Thyroid gland (tissue), 4 donors: Measurements from ENCODE around the gene MPST. TPM values are rescaled to one million over a fixed set of nuclear protein-coding genes. Genes with fewer than 3 reads are reported as not detected.

Experiments
- DNase-seq, 2 donors: peaks; one replicate each; pipeline ENCODE4 v3.0.0-alpha.2; 2019
- H3K27ac ChIP-seq, 3 donors: fragments of 200-600 bp; sonication (generic); 1 replicate in 2 of 3; 2 replicates in 1 of 3; pipeline ENCODE4 v1.5.1; 2016 to 2019; ENCODE audit warnings: mild to moderate bottlenecking in 1 of 3, moderate library complexity in 1 of 3
- H3K27me3 ChIP-seq: fragments of 200-600 bp; sonication (generic); one replicate; pipeline ENCODE4 v1.5.1; 2019
- H3K36me3 ChIP-seq, 2 donors: fragments of 200-600 bp; sonication (generic); one replicate each; pipeline ENCODE4 v1.5.1; 2016 to 2019
- H3K4me1 ChIP-seq, 2 donors: fragments of 200-600 bp; sonication (generic); one replicate each; pipeline ENCODE4 v1.5.1; 2017 to 2019
- H3K4me3 ChIP-seq, 3 donors: fragments of 200-600 bp; sonication (generic); replicated peaks in 1 of 3; 1 replicate in 2 of 3; 2 replicates in 1 of 3; pipeline ENCODE4 v1.5.1; 2016; ENCODE audit warnings: mild to moderate bottlenecking in 1 of 3
- H3K9me3 ChIP-seq: fragments of 200-600 bp; sonication (generic); one replicate; pipeline ENCODE4 v1.5.1; 2017
- POLR2A ChIP-seq, 2 donors: fragments of 450-650 bp; IDR thresholded peaks; one replicate each; pipeline ENCODE4 v1.6.1; 2017; ENCODE audit warnings: antibody characterized with exemption in 2 of 2, mild to moderate bottlenecking in 2 of 2, moderate library complexity in 1 of 2
- WGBS, 2 donors: methylation state at CpG; one replicate each; pipeline ENCODE4 v1.1.5; 2017; 5-methylcytosine and 5-hydroxymethylcytosine counted together
- intact Hi-C: fragments of 100-400 bp; cut with DNase I; formaldehyde crosslinking; loops from one replicate; pipeline ENCODE4 v1.15.1; 2023
- total RNA-seq, 4 donors: library from RNA; depleted of rRNA; stranded (reverse); fragments of >200 nt; gene quantifications; one replicate each; pipeline ENCODE4 v1.2.3, GENCODE V29; 2016
- TF ChIP-seq, protein P1 (sequence below), 6 experiments: fragments of 200-600 bp in 3 of 6; fragments of 450-650 bp in 3 of 6; sonication (generic) in 3 of 6; IDR thresholded peaks; one replicate each; pipeline ENCODE4 v1.5.1; 2016 to 2019; ENCODE audit warnings: antibody characterized with exemption in 6 of 6, mild to moderate bottlenecking in 2 of 6, inconsistent platforms in 1 of 6, moderate library complexity in 1 of 6

The MPST gene
- total RNA-seq, 4 donors from 2014 or later: 67.7 to 102 (median 93.6) TPM

DNA sequence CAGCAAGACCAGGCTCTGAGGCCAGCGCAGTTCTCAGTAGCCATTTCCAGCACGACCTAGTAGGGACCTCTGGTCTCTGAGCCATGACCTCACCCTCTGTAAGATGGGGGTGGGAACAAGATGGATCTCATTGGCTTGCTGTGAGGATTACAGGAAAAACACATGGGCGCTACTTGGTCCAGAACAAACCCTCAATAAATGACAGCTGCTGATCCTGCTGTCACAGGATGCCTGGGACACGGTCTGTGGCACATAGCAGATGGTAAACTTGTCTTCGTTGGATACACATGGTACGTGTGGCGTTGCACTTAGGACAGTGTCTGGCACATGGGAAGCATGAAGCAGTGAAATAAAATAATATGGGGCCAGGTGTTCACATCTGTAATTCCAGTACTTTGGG is 27.5 kb downstream of the MPST start:
- 88 to 98% methylated on average over 6 to 7 of the region's 7 CpGs for WGBS, 2 donors
- H3K4me3 ChIP-seq: no peak overlapping the region
- no peaks in the 10 kb centered on the region for H3K27me3 ChIP-seq
- no peaks in the 10 kb centered on the region for H3K9me3 ChIP-seq
- no peak for TF ChIP-seq POLR2A (IDR thresholded peaks at IDR 0.05)
- TF ChIP-seq, protein P1, sequence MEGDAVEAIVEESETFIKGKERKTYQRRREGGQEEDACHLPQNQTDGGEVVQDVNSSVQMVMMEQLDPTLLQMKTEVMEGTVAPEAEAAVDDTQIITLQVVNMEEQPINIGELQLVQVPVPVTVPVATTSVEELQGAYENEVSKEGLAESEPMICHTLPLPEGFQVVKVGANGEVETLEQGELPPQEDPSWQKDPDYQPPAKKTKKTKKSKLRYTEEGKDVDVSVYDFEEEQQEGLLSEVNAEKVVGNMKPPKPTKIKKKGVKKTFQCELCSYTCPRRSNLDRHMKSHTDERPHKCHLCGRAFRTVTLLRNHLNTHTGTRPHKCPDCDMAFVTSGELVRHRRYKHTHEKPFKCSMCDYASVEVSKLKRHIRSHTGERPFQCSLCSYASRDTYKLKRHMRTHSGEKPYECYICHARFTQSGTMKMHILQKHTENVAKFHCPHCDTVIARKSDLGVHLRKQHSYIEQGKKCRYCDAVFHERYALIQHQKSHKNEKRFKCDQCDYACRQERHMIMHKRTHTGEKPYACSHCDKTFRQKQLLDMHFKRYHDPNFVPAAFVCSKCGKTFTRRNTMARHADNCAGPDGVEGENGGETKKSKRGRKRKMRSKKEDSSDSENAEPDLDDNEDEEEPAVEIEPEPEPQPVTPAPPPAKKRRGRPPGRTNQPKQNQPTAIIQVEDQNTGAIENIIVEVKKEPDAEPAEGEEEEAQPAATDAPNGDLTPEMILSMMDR (IDR thresholded peaks at IDR 0.05): no peak
- peaks cover 8 to 33% of the 10 kb centered on the region in 2 donors for H3K4me1 ChIP-seq
- intact Hi-C loops: no loop called here
- no peaks in the 10 kb centered on the region for H3K36me3 ChIP-seq
- no peak for DNase-seq
- no peak overlapping the region for H3K27ac ChIP-seq

DNA sequence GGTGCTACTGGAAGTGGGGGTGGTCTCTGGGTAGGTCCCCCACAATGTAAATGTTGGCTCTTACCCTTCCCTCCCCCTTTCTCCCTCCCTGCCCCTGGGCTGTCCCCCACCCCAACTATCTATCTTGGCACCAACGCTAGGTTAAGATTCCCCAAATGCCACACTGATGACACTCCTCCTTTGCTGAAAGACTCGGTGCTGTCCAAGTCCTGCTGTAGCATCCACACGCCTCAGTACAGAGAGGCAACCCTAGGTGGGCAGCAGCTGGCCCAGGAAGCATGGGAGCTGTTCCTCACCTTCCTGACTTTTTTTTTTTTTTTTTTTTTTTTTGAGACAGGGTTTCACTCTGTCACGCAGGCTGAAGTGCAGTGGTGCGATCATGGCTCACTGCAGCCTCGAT is 28.6 kb downstream of the MPST start:
- Histone ChIP-seq H3K4me1 (peaks cover 8 to 39% of the 10 kb centered on the region in 2 donors), H3K4me3 (no peak overlapping the region), H3K36me3 (no peaks in the 10 kb centered on the region), H3K27me3 (no peaks in the 10 kb centered on the region), H3K9me3 (no peaks in the 10 kb centered on the region), H3K27ac (no peak overlapping the region)
- 85 to 91% methylated on average over 6 of the region's 6 CpGs for WGBS, 2 donors
- TF ChIP-seq POLR2A (IDR thresholded peaks at IDR 0.05): no peak
- TF ChIP-seq, protein P1 (IDR thresholded peaks at IDR 0.05): no peak
- no peak for DNase-seq
- intact Hi-C loops: no loop called here

DNA sequence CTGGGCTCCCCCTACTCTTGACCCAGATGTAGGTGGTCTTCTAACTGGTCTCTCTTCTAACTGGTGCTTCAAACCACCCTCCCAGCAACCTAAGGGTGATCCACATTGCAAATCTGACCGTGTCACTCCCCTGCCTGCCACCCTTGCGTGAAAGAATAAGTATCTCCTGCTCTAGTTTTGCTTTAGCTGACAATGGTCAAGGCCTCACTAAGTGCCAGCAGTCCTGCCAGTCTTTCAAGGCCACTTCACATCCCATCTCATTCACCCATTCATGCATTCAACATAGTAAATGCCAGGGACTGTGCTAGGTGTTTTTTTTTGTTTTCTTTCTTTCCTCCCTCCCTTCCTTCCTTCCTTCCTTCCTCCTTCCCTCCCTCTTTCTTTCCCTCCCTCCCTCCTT is 29.7 kb downstream of the MPST start:
- no peaks in the 10 kb centered on the region for H3K36me3 ChIP-seq
- peaks cover 8 to 28% of the 10 kb centered on the region in 2 donors for H3K4me1 ChIP-seq
- intact Hi-C loops: no loop called here
- H3K27me3 ChIP-seq: no peaks in the 10 kb centered on the region
- WGBS, 2 donors: 31 to 42% methylated on average over 2 of the region's 2 CpGs
- no peaks in the 10 kb centered on the region for H3K9me3 ChIP-seq
- H3K4me3 ChIP-seq: no peak overlapping the region
- H3K27ac ChIP-seq: peak overlapping the region; percentile 52 to 76 (median 61)
- peak; percentile 82 to 86 for DNase-seq
- no peak for TF ChIP-seq POLR2A (IDR thresholded peaks at IDR 0.05)
- TF ChIP-seq, protein P1 (IDR thresholded peaks at IDR 0.05): no peak

DNA sequence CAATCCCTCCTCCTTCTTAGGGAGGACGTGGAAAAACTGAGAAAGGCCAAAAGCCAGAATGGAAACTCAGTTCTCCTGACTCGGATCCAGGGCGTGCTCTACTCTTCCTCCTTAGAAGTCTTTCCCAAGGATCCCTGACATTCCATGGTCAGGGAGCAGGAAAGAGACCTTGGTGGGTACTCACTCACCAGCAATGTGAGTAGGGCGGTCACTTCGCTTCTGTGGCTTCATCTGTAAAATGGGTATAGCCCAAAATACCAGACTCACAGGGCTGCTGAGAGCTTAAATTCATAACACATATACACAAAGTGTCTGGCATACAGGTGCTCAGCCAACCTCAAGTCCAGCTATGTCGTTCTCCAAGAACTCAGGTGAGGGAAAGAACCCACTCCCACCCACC is 31.4 kb downstream of the MPST start:
- WGBS, 2 donors: 79 to 90% methylated on average over 6 of the region's 6 CpGs
- Histone ChIP-seq H3K27ac (no peak overlapping the region), H3K9me3 (no peaks in the 10 kb centered on the region), H3K36me3 (no peaks in the 10 kb centered on the region), H3K4me3 (no peak overlapping the region), H3K4me1 (peaks cover 8 to 28% of the 10 kb centered on the region in 2 donors), H3K27me3 (no peaks in the 10 kb centered on the region)
- TF ChIP-seq, protein P1 (IDR thresholded peaks at IDR 0.05): no peak
- no peak for TF ChIP-seq POLR2A (IDR thresholded peaks at IDR 0.05)
- no peak for DNase-seq
- intact Hi-C loops: loop anchor here (10.0 kb wide), 1 partner anchor 266 kb away; no protein-coding TSS in a partner anchor

DNA sequence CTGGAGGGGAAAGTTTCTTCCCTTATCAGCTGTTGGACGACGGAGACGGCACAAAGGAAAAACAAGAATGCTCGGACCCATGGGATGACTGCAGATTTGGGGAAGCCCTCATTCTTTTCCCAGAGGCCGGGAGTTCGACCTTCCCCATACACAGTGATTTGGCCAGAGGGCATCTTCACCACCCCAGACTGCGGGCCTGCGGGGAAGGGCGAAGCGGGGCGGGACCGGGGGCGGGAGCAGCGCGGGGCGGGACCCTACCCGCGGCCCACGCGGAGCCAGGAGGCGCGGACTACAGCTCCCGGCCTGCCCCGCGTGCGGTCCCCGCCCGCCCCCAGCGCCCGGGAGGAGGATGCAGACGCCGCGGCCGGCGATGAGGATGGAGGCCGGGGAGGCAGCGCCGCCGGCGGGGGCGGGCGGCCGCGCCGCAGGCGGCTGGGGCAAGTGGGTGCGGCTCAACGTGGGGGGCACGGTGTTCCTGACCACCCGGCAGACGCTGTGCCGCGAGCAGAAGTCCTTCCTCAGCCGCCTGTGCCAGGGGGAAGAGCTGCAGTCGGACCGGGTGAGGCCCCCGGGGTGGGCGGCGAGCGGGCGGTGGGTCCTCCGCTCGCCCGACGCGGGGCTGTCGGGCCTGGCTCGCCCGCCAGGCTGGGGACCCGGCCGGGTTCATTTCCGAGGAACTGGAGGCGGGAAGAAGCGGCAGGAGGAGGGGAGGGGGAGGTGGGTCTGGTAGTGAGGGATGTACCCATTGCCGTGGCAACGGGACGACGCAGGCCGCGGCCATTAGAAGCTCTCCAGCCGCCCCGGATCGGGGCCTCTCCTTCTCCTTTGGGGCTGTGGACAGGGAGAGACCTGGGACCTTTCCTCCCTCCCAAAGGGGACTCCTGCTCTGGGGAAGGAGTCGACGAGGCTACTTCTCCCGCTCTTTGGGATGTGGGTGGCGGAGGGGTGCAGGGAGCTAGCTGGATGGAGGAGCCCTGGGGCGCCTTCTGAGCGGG is 32.1 kb downstream of the MPST start, which contains the start of gene KCTD17:
Gene KCTD17 (plus strand): TSS at position 352 of the 995 bp plus-strand sequence. CDS start 19 bp downstream, at position 371.
- H3K4me3 ChIP-seq: peak within 1 kb of the TSS in 2 of 3 donors; percentile 27 to 53
- no peaks in the 10 kb centered on the region for H3K9me3 ChIP-seq
- no peaks in the 10 kb centered on the region for H3K27me3 ChIP-seq
- TF ChIP-seq, protein P1 (IDR thresholded peaks at IDR 0.05): no peak
- peak in 1 of 2 donors; percentile 13 for TF ChIP-seq POLR2A (IDR thresholded peaks at IDR 0.05)
- no peak within 1 kb of the TSS for H3K27ac ChIP-seq
- H3K36me3 ChIP-seq: no peaks in the 10 kb centered on the region
- 12% methylated on average over 25 to 37 of the region's 89 CpGs for WGBS, 2 donors
- DNase-seq: peak; percentile 51
- H3K4me1 ChIP-seq: peaks cover 8 to 28% of the 10 kb centered on the region in 2 donors
- intact Hi-C loops: loop anchor here (10.0 kb wide), 1 partner anchor 267 kb away; no protein-coding TSS in a partner anchor
